B cell (primary cell): ENCODE measurements around the gene CRAT. TPM values are rescaled to one million over a fixed set of nuclear protein-coding genes. Genes with fewer than 3 reads are reported as not detected.

Experiments used
- ATAC-seq: fragments of 200-7000 bp; cut with Tn5 transposase; one replicate; pipeline ENCODE4 v1.10.0; 2021; ENCODE audit warnings: low read depth, mild to moderate bottlenecking, moderate number of reproducible peaks, moderate library complexity
- CTCF ChIA-PET: fragments of 350-600 bp; sonication (Branson Sonifier 250); formaldehyde crosslinking; loops from one replicate; lab custom pipeline; 2021; ENCODE audit warnings: antibody characterized with exemption, inconsistent platforms; lab: Charles Lee
- POLR2A ChIA-PET: fragments of 350-600 bp; sonication (Branson Sonifier 250); formaldehyde crosslinking; loops from one replicate; lab custom pipeline; 2021; ENCODE audit warnings: antibody characterized with exemption; lab: Charles Lee
- DNase-seq: peaks from one replicate; pipeline ENCODE4 v3.0.0; 2013
- H2AFZ ChIP-seq: 2 replicates; pipeline ENCODE4 v1.6.1; 2012; ENCODE audit warnings: mild to moderate bottlenecking, low read depth, low read length; ENCODE audit not compliant: insufficient read depth, poor library complexity, severe bottlenecking
- H3K27ac ChIP-seq, 2 donors: 1 replicate in 1 of 2; 2 replicates in 1 of 2; pipeline ENCODE4 v1.5.1; 2012 to 2013; ENCODE audit warnings: low read length in 2 of 2, mild to moderate bottlenecking in 2 of 2, moderate library complexity in 1 of 2
- H3K27me3 ChIP-seq, 4 experiments: fragments of 200-600 bp in 1 of 4; sonication (generic) in 1 of 4; replicated peaks in 1 of 4; 1 replicate in 2 of 4; 2 replicates in 2 of 4; pipeline versions ENCODE4 v1.6.1 to v1.7.0; 2013 to 2016; ENCODE audit warnings: low read length in 3 of 4, mild to moderate bottlenecking in 2 of 4, mixed read lengths in 1 of 4, moderate library complexity in 1 of 4; ENCODE audit not compliant: insufficient read depth in 4 of 4, control insufficient read depth in 3 of 4; ENCODE audit errors: control extremely low read depth in 1 of 4
- H3K36me3 ChIP-seq, 2 experiments: replicated peaks in 1 of 2; 1 replicate in 1 of 2; 2 replicates in 1 of 2; pipeline versions ENCODE4 v1.6.1 to v1.7.1; 2013; ENCODE audit warnings: low read length in 1 of 2; ENCODE audit not compliant: insufficient read depth in 2 of 2, control insufficient read depth in 1 of 2; ENCODE audit errors: control extremely low read depth in 1 of 2, extremely low read depth in 1 of 2
- H3K4me1 ChIP-seq, 2 donors: fragments of 200-600 bp in 1 of 2; sonication (generic) in 1 of 2; 1 replicate in 1 of 2; 2 replicates in 1 of 2; pipeline versions ENCODE4 v1.5.1 to v1.6.1; 2013 to 2017; ENCODE audit warnings: low read length in 2 of 2; ENCODE audit not compliant: control insufficient read depth in 2 of 2, insufficient read depth in 2 of 2
- H3K4me2 ChIP-seq: replicated peaks from 2 replicates; pipeline ENCODE3; 2012; ENCODE audit warnings: mild to moderate bottlenecking, low read depth, low read length; ENCODE audit not compliant: poor library complexity, severe bottlenecking
- H3K4me3 ChIP-seq, 5 experiments: fragments of 200-600 bp in 1 of 5; sonication (generic) in 1 of 5; 1 replicate in 3 of 5; 2 replicates in 2 of 5; pipeline versions ENCODE4 v1.5.1 to v1.7.0; 2011 to 2016; ENCODE audit warnings: low read length in 4 of 5, mild to moderate bottlenecking in 4 of 5, low read depth in 2 of 5, control low read depth in 1 of 5, moderate library complexity in 1 of 5; ENCODE audit not compliant: insufficient read depth in 1 of 5; ENCODE audit errors: control extremely low read depth in 1 of 5, extremely low read depth in 1 of 5
- H3K79me2 ChIP-seq: fragments of 200-600 bp; sonication (generic); one replicate; pipeline ENCODE4 v1.6.0; 2016; ENCODE audit warnings: low read length; ENCODE audit not compliant: control insufficient read depth, insufficient read depth
- H3K9ac ChIP-seq: fragments of 200-600 bp; sonication (generic); 2 replicates; pipeline ENCODE4 v1.6.1; 2017; ENCODE audit warnings: mild to moderate bottlenecking, low read length, moderate library complexity
- H3K9me3 ChIP-seq, 3 donors: one replicate each; pipeline versions ENCODE4 v1.6.1 to v1.7.1; 2013; ENCODE audit warnings: low read length in 2 of 3; ENCODE audit not compliant: control insufficient read depth in 2 of 3, insufficient read depth in 1 of 3; ENCODE audit errors: control extremely low read depth in 1 of 3
- H4K20me1 ChIP-seq: 2 replicates; pipeline ENCODE4 v1.6.0; 2012; ENCODE audit warnings: mild to moderate bottlenecking, low read length; ENCODE audit not compliant: insufficient read depth, control insufficient read depth, poor library complexity, severe bottlenecking
- H3K27ac Mint-ChIP-seq: one replicate; pipeline ENCODE4 v1.8.0; 2021; ENCODE audit warnings: mixed read lengths
- H3K27me3 Mint-ChIP-seq: one replicate; pipeline ENCODE4 v1.8.0; 2021; ENCODE audit warnings: mixed read lengths
- H3K4me1 Mint-ChIP-seq: one replicate; pipeline ENCODE4 v1.8.0; 2021; ENCODE audit warnings: mixed read lengths
- H3K4me3 Mint-ChIP-seq: one replicate; pipeline ENCODE4 v1.8.0; 2021; ENCODE audit warnings: mixed read lengths
- H3K9me3 Mint-ChIP-seq: one replicate; pipeline ENCODE4 v1.8.0; 2022; ENCODE audit warnings: mixed read lengths; ENCODE audit not compliant: insufficient read depth
- CTCF ChIP-seq: fragments of 200-600 bp; IDR thresholded peaks from one replicate; pipeline ENCODE4 v1.8.0; 2022; ENCODE audit warnings: antibody characterized with exemption, mild to moderate bottlenecking
- EZH2 ChIP-seq: IDR thresholded peaks from 2 replicates; pipeline ENCODE4 v1.6.1; 2012; ENCODE audit warnings: borderline replicate concordance, low read depth, mild to moderate bottlenecking, moderate library complexity, low read length; ENCODE audit not compliant: insufficient read depth, poor library complexity, severe bottlenecking
- WGBS: methylation state at CpG from one replicate; pipeline ENCODE4 v1.1.5; 2013; ENCODE audit warnings: missing lambda C conversion rate; ENCODE audit not compliant: insufficient coverage; 5-methylcytosine and 5-hydroxymethylcytosine counted together
- intact Hi-C: fragments of 100-400 bp; cut with micrococcal nuclease; formaldehyde crosslinking; loops from one replicate; pipeline ENCODE4 v1.10.0; 2022
- polyA plus RNA-seq: library from polyadenylated mRNA; depleted of rRNA; stranded (reverse); fragments of >200 nt; gene quantifications from 2 replicates; pipeline ENCODE4 v1.2.3, GENCODE V29; 2012
- total RNA-seq, 2 donors: library from RNA; stranded (reverse); fragments of 120-200 nt in 1 of 2; gene quantifications; 1 replicate in 1 of 2; 2 replicates in 1 of 2; pipeline versions ENCODE4 v1.2.3 to v1.2.4, GENCODE V29; 2013 to 2022

The CRAT gene
- total and polyA plus RNA-seq, 2 donors (not counting 1 experiment from before 2014, with no cell fraction given) = 8.0 to 14.1 TPM

- ChIA-PET POLR2A (no interaction called here), CTCF (interaction anchor here (4.1 kb wide), 1 partner anchor 12 kb away, joined by 24 read pairs; no protein-coding TSS in a partner anchor)
- Histone ChIP-seq H3K79me2 (no peaks in the 10 kb centered on the region), H3K4me3 (no peak overlapping the region), H4K20me1 (no peaks in the 10 kb centered on the region), H3K9me3 (no peaks in the 10 kb centered on the region), H3K4me2 (no peak overlapping the region), H3K9ac (no peak overlapping the region), H3K36me3 (no peaks in the 10 kb centered on the region), H3K27me3 (no peaks in the 10 kb centered on the region), H3K27ac (no peak overlapping the region), H2AFZ (no peak overlapping the region), H3K4me1 (no peaks in the 10 kb centered on the region)
- ATAC-seq (no peak), DNase-seq (no peak)
- Mint-ChIP-seq H3K4me3 (no peak overlapping the region), H3K27ac (no peak overlapping the region), H3K4me1 (no peaks in the 10 kb centered on the region), H3K9me3 (no peaks in the 10 kb centered on the region), H3K27me3 (no peaks in the 10 kb centered on the region)
- intact Hi-C loops = no loop called here
- WGBS = 98% methylated on average over 16 of the region's 16 CpGs
- TF ChIP-seq EZH2 (no peak), CTCF (no peak)
These were observed 44.4 kb upstream of the CRAT start for GRCh38 chr9:129154866-129155477.

- Histone ChIP-seq H3K4me3 (no peak overlapping the region), H3K9ac (no peak overlapping the region), H3K4me1 (peaks cover 12 to 17% of the 10 kb centered on the region in 2 donors), H3K27me3 (no peaks in the 10 kb centered on the region), H3K4me2 (no peak overlapping the region), H2AFZ (no peak overlapping the region), H3K36me3 (peaks cover 0 to 6% of the 10 kb centered on the region in 2 experiments), H3K9me3 (no peaks in the 10 kb centered on the region), H3K27ac (no peak overlapping the region), H4K20me1 (no peaks in the 10 kb centered on the region), H3K79me2 (no peaks in the 10 kb centered on the region)
- ChIA-PET CTCF (interaction anchor here (2.2 to 4.9 kb wide), 3 partner anchors 8 to 21 kb away, joined by 5 to 25 read pairs (median 24); no protein-coding TSS in a partner anchor), POLR2A (no interaction called here)
- 98% methylated on average over 15 of the region's 15 CpGs for WGBS
- Mint-ChIP-seq H3K4me1 (peaks cover 13% of the 10 kb centered on the region), H3K27ac (no peak overlapping the region), H3K27me3 (no peaks in the 10 kb centered on the region), H3K9me3 (no peaks in the 10 kb centered on the region), H3K4me3 (no peak overlapping the region)
- no peak for TF ChIP-seq EZH2
- TF ChIP-seq CTCF = no peak
- intact Hi-C loops = no loop called here
- DNase-seq = no peak
- ATAC-seq = no peak
These were observed 40.9 kb upstream of the CRAT start for GRCh38 chr9:129151469-129151868.
